GM19438 (cell line): ENCODE measurements around the gene MAGI1.

Source experiments
- ATAC-seq: cut with Tn5 transposase; IDR thresholded peaks from one replicate; pipeline ENCODE4 v1.9.1; 2021; ENCODE audit warnings: low read depth; ENCODE audit not compliant: unreplicated experiment

MAGI1 gene

DNA sequence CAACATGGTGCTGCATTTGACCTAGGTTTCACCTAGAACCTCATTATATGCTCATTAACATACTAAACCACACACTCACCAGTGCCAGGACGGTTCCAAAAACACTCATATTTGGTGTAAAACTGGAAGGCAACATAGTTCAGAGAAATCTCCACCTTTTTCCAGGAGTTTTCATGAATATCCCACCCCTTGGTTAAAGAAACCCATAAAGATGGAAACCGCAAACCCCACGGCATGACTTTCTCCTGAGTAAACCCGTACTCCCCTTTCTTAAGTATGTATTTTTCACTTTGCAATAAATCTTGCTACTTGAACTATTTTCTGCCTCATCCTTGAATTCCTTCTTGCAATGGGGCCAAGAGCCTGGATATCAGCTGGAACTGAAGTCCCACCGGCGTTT lies 379.3 kb downstream of the MAGI1 start:
- ATAC-seq, result no peak

- no peak for ATAC-seq
Observed at GRCh38 chr3:65658401-65658800, 380.3 kb downstream of the MAGI1 start.

GRCh38 chr3:65655061-65655460 lies 383.7 kb downstream of the MAGI1 start:
- no peak for ATAC-seq

- no peak for ATAC-seq
Observed at GRCh38 chr3:65653731-65654130, 385.0 kb downstream of the MAGI1 start.

DNA sequence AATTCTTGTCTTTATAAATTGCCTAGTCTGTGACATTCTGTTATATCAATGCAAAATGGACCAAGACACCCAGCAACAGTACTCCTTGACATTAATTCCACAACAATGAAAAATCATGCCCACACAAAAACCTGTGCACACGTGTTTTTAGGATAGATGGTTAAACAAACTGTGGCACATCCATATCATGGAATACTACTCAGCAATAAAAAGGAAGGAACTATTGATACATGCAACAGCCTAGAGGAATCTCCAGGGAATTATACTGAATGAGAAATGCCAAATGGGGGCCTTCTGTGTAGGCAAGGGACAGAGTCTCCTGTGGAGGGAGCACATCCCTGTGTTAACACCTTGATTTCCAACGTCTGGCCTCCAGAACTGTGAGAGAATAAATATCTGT lies 388.5 kb downstream of the MAGI1 start:
- ATAC-seq, result no peak

GRCh38 chr3:65647369-65647768 lies 391.3 kb downstream of the MAGI1 start:
- ATAC-seq, result no peak

GRCh38 chr3:65642883-65643282 lies 395.8 kb downstream of the MAGI1 start:
- ATAC-seq, result no peak

DNA sequence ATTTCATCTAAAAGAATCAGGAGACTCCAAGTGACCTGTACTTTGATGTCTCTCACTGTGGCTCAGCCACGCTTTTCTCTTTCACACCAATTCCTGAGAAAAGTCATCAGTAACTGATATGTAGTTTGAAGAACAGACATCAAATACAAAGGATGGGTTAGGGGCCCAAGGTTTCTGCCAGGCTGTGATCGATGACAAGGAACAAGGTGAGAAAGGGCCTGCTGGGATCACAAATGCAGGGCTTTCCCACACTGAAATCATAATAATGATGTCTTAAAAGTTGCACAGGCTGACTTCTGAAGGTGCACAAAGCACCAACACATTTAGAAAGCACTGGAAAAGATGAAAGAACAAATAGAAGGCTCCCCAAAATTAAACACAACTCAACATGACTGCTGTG lies 396.9 kb downstream of the MAGI1 start:
- ATAC-seq, result no peak

- ATAC-seq, result no peak
Observed at GRCh38 chr3:65641045-65641444, 397.7 kb downstream of the MAGI1 start.

GRCh38 chr3:65639444-65639843 lies 399.3 kb downstream of the MAGI1 start:
- ATAC-seq, result no peak

DNA sequence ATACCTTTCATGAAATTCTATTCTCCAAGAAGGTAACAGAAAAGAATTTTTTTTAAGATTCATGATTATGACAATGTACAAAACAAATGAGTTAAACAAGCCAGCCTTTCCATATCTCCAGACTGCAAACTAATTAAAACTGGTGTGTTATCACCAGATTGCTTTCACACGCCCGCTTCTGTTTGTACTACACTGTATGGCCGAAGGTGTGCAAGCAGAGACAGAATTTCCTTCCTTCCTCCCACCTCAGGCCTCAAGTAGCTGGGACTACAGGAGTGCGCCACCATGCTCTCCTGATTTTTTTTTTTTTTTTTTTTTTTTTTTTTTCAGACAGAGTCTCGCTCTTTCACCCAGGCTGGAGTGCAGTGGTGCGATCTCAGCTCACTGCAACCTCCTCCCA lies 400.4 kb downstream of the MAGI1 start:
- ATAC-seq, result no peak

DNA sequence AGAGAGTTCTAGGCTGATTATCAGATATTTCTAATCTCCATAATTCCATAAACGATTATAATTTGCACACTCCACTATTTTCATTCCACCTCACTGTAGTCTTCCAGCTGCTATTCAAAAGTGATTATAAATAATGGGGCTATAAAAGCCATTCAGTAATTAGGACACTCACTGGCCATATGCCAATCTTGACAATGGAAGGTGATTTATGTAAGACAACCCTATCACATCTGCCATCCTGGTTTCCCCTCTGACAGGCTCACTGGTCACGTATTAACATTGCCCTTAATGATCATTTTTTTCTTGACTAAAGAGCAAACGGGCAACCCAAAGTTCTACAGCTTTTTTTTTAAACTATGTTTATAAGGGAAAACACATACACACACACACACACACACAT lies 402.4 kb downstream of the MAGI1 start:
- ATAC-seq, result no peak

DNA sequence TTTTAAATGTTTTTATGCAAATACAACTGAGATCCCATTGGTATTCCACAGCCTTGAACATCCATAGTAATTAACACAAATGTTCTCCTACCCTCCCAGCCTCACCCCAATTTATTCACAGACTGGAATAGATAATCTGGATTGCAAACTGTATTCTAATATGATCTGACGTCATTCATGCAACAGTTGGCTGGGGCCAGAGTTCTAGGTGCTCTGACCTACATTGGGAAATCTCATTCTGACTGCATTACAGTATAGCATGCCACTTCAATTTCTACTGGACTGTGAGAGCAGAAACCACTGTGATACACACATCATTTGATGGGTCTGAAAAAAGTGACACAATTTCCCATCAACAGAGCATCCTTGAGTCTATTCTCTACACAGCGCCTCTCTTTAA lies 403.1 kb downstream of the MAGI1 start:
- no peak for ATAC-seq

DNA sequence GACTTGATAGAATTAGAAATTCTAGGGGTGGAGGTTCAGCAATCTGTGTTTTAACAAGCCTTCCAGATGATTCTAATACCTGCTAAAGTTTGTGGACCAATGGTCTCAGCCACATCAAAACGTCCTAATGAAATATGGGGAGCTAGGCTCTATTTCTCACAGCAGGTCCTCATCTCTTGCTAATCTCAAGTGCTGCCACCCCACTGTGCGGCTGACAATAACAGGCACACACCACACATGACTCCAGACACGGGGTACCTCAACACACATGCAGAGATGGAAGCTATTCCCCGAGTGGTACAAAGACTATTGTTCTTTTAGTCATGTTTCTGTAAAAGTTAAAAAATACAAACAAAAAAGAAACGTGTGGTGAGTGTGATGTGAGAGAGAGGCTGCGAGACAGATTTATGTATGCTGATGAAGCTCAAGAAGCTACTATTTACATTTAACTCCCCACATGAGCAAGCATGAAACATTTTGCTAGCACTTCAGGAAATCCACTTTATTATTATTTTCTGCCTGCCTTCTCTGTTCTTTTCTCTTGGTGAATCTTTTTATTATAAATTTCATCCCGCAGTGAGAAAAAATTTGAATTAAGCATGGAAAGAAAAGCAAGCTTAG lies 405.6 kb downstream of the MAGI1 start:
- ATAC-seq, result no peak

DNA sequence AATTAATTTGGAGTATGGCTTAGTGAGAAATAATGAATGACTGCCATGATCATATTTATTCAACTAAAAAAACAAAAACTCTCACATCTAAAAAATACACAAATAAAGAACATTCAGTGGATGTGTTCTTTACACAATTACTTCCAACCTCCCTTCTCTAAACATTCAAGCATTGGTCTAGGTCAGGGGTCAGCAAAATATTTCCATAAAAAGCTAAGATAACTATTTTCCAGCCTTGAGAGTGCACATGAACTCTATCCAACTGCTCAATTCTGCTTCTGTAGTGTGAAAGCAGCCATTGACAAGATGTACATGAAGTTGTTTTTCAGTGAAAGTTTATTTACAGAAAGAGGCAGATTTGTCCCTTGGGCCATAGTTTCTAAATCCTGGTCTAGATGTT lies 406.3 kb downstream of the MAGI1 start:
- ATAC-seq, result no peak

GRCh38 chr3:65628978-65629377 lies 409.7 kb downstream of the MAGI1 start:
- no peak for ATAC-seq

GRCh38 chr3:65627062-65627461 lies 411.7 kb downstream of the MAGI1 start:
- ATAC-seq, result no peak

DNA sequence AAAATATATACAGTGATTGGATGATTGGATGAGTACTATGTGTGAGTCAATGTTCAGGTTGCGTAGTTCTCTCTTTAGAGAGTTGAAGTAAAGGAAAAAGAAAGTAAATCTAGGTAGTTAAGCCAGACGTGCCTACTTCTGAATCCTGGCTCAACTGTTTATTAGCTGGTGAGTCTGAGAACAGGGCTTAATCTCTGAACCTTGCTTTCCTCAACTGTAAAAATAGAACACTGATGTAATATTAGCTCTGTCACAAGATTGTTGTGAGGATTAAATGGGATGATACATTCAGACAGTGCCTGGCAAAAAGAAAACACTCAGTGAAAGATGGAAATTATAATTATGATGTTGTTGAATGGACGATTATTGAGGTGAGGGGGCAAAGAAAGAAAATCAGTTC lies 413.4 kb downstream of the MAGI1 start:
- ATAC-seq, result no peak

DNA sequence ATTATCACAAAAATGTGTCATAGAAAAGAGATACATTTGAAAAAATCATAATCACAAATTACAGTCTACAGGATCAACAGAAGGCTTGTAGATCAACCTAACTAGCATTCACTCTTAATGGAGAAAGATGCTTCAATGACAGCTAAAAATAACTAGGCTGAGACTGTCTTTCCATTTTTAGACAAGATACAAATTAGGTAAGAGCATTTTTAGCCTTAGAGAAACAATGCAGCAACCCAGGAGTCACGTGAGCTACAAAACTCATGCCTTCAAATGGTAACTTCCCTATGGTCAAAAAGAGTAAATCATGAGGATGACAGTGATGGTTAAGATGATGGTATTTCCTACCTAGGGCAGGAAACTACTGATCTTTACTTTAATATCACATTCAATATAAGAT lies 415.4 kb downstream of the MAGI1 start:
- ATAC-seq, result no peak

GRCh38 chr3:65619888-65620287 lies 418.8 kb downstream of the MAGI1 start:
- no peak for ATAC-seq

DNA sequence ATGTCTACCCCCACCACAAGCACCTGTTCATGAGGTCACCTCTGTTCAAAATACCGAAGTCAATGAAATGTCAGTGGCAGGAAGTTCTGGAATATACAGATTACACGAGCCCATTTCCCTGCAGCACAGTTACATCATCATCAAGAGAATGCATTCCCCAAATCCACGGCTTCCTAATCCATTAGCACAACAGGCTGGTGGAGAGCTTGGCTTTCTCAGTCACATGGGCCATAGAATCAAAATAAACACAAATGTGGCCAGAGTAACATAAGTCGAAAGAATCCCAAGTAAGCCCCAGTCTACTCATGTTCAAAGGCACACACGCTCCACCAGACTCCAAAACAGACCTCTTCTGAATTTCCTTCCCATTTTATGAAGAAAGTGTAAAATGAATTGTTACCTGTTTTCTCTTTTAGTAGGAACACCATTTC lies 419.3 kb downstream of the MAGI1 start:
- no peak for ATAC-seq

DNA sequence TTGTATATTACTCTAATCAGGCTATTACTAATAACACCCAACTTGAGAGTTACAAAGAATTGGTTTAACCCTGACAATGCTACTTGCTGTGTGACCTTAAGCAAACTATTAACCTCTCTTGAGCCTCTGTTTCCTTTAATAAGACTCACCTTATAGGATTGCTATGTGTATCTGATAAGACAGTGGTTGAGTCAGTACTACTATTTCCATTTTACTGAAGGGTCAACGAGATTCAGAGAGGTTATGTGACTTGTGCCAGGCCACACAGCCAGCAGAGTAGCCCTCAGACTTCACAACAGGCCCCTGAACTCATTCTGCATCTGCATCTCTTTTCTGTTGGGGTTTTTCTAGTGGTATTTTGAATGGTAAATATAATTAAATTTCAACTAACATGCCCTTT lies 420.1 kb downstream of the MAGI1 start:
- no peak for ATAC-seq

GRCh38 chr3:65617787-65618186 lies 420.9 kb downstream of the MAGI1 start:
- no peak for ATAC-seq
